GM23338 (cell line): ENCODE data around the gene PTPRR. TPM values are rescaled to one million over a fixed set of nuclear protein-coding genes. Genes with fewer than 3 reads are reported as not detected.

ENCODE experiments used
- ATAC-seq: fragments of 200-7000 bp; cut with Tn5 transposase; 3 replicates; pipeline ENCODE4 v1.9.1; 2020
- DNase-seq: peaks from one replicate; pipeline ENCODE4 v3.0.0-alpha.2; 2015; ENCODE audit warnings: low spot score
- H2AFZ ChIP-seq: fragments of 200-600 bp; sonication (generic); 2 replicates; pipeline ENCODE4 v1.8.0; 2016; ENCODE audit warnings: antibody characterized with exemption, mild to moderate bottlenecking, moderate library complexity
- H3F3A ChIP-seq: fragments of 200-600 bp; sonication (generic); replicated peaks from 2 replicates; pipeline ENCODE4 v1.8.0; 2017; ENCODE audit warnings: antibody characterized with exemption, mixed run types, low read depth
- H3K27ac ChIP-seq: fragments of 200-600 bp; sonication (generic); 2 replicates; pipeline ENCODE4 v1.6.1; 2016; ENCODE audit warnings: low read depth
- H3K27me3 ChIP-seq: fragments of 200-600 bp; sonication (generic); 2 replicates; pipeline ENCODE4 v1.8.0; 2016; ENCODE audit warnings: mild to moderate bottlenecking, mixed run types, moderate library complexity; ENCODE audit not compliant: insufficient read depth
- H3K36me3 ChIP-seq: fragments of 200-600 bp; sonication (generic); 2 replicates; pipeline ENCODE4 v1.8.0; 2016; ENCODE audit warnings: mild to moderate bottlenecking; ENCODE audit not compliant: insufficient read depth
- H3K4me1 ChIP-seq: fragments of 200-600 bp; sonication (generic); 2 replicates; pipeline ENCODE4 v1.8.0; 2016; ENCODE audit warnings: mild to moderate bottlenecking, moderate library complexity; ENCODE audit not compliant: insufficient read depth
- H3K4me2 ChIP-seq: fragments of 200-600 bp; sonication (generic); 2 replicates; pipeline ENCODE4 v1.7.1; 2017; ENCODE audit warnings: mixed run types
- H3K4me3 ChIP-seq: fragments of 200-600 bp; sonication (generic); 2 replicates; pipeline ENCODE4 v1.6.1; 2016; ENCODE audit warnings: mixed run types
- H3K79me2 ChIP-seq: fragments of 200-600 bp; sonication (generic); replicated peaks from 2 replicates; pipeline ENCODE4 v1.8.0; 2017; ENCODE audit warnings: mild to moderate bottlenecking; ENCODE audit not compliant: insufficient read depth
- H3K9me2 ChIP-seq: fragments of 200-600 bp; sonication (generic); 2 replicates; pipeline ENCODE4 v1.8.0; 2017; ENCODE audit not compliant: insufficient read depth
- H4K20me1 ChIP-seq: fragments of 200-600 bp; sonication (generic); replicated peaks from 2 replicates; pipeline ENCODE4 v1.8.0; 2017; ENCODE audit warnings: mild to moderate bottlenecking; ENCODE audit not compliant: insufficient read depth
- H3K27ac Mint-ChIP-seq: 2 replicates; pipeline ENCODE4 v1.8.0; 2020; ENCODE audit warnings: inconsistent platforms, mild to moderate bottlenecking, moderate library complexity, mixed read lengths
- H3K27me3 Mint-ChIP-seq: 3 replicates; pipeline ENCODE4 v1.8.0; 2022; ENCODE audit warnings: low read depth, mild to moderate bottlenecking, moderate library complexity, mixed read lengths, inconsistent platforms; ENCODE audit not compliant: insufficient read depth, poor library complexity
- H3K36me3 Mint-ChIP-seq: 3 replicates; pipeline ENCODE4 v1.8.0; 2021; ENCODE audit warnings: low read depth, mild to moderate bottlenecking, inconsistent platforms, moderate library complexity, mixed read lengths
- H3K4me1 Mint-ChIP-seq: 3 replicates; pipeline ENCODE4 v1.8.0; 2020; ENCODE audit warnings: mild to moderate bottlenecking, inconsistent platforms, mixed read lengths
- H3K4me3 Mint-ChIP-seq: 3 replicates; pipeline ENCODE4 v1.8.0; 2021; ENCODE audit warnings: moderate library complexity, mild to moderate bottlenecking, inconsistent platforms, mixed read lengths
- H3K9me3 Mint-ChIP-seq: 3 replicates; pipeline ENCODE4 v1.8.0; 2020; ENCODE audit warnings: moderate library complexity, mild to moderate bottlenecking, inconsistent platforms, mixed read lengths
- CREB1 ChIP-seq: fragments of 250-450 bp; sonication (Bioruptor Pico); IDR thresholded peaks from 2 replicates; pipeline ENCODE4 v1.5.0; 2020; ENCODE audit warnings: low read depth, mild to moderate bottlenecking, moderate library complexity
- ETS1 ChIP-seq: IDR thresholded peaks from 2 replicates; pipeline ENCODE4 v1.6.1; 2016; ENCODE audit warnings: antibody characterized with exemption
- NANOG ChIP-seq: IDR thresholded peaks from 2 replicates; pipeline ENCODE4 v1.6.1; 2016; ENCODE audit warnings: antibody characterized with exemption, borderline replicate concordance
- POLR2AphosphoS5 ChIP-seq: IDR thresholded peaks from 2 replicates; pipeline ENCODE4 v1.6.1; 2016; ENCODE audit warnings: antibody characterized with exemption, low read depth
- REST ChIP-seq: IDR thresholded peaks from one replicate; pipeline ENCODE4 v1.6.1; 2018; ENCODE audit warnings: antibody characterized with exemption; ENCODE audit not compliant: unreplicated experiment
- ZNF114 ChIP-seq: fragments of 250-450 bp; sonication (Bioruptor Pico); IDR thresholded peaks from 2 replicates; pipeline ENCODE4 v1.5.0; 2020; ENCODE audit warnings: mild to moderate bottlenecking, moderate library complexity
- ZNF331 ChIP-seq: fragments of 250-450 bp; sonication (Bioruptor Pico); IDR thresholded peaks from 2 replicates; pipeline ENCODE4 v1.5.0; 2020; ENCODE audit warnings: low read depth, mild to moderate bottlenecking, moderate library complexity
- polyA plus RNA-seq: library from polyadenylated mRNA; unstranded; fragments of >200 nt; fragmentation: Nextera tagmentation; extraction: Ambion mirVana; gene quantifications from 2 replicates; pipeline ENCODE4 v1.2.1, GENCODE V29; 2016
- total RNA-seq: library from RNA; depleted of rRNA; stranded (reverse); fragments of >200 nt; shearing (Covaris generic); gene quantifications from 2 replicates; pipeline ENCODE4 v1.2.3, GENCODE V29; 2014

The PTPRR gene
- total and polyA plus RNA-seq, 2 experiments from 2014 or later: 0.26 to 0.76 TPM

GRCh38 chr12:70928071-70928470 lies 7.5 kb upstream of the PTPRR start:
- DNase-seq (no peak), ATAC-seq (no peak)
- Histone ChIP-seq H3K4me2 (no peak overlapping the region), H3K4me1 (no peaks in the 10 kb centered on the region), H4K20me1 (no peaks in the 10 kb centered on the region), H3K4me3 (no peak overlapping the region), H3K27me3 (no peaks in the 10 kb centered on the region), H2AFZ (no peak overlapping the region), H3F3A (no peaks in the 10 kb centered on the region), H3K27ac (no peak overlapping the region), H3K79me2 (no peaks in the 10 kb centered on the region), H3K9me2 (no peaks in the 10 kb centered on the region), H3K36me3 (no peaks in the 10 kb centered on the region)
- Mint-ChIP-seq H3K4me1 (no peaks in the 10 kb centered on the region), H3K36me3 (no peaks in the 10 kb centered on the region), H3K9me3 (no peaks in the 10 kb centered on the region), H3K4me3 (no peak overlapping the region), H3K27me3 (no peaks in the 10 kb centered on the region), H3K27ac (no peak overlapping the region)
- TF ChIP-seq ZNF114 (CRISPR knock-in tag) (no peak), ETS1 (no peak), ZNF331 (no peak), POLR2AphosphoS5 (no peak)

GRCh38 chr12:70927356-70927755 lies 6.8 kb upstream of the PTPRR start:
- no peak for DNase-seq
- Histone ChIP-seq H3F3A (no peaks in the 10 kb centered on the region), H3K4me3 (no peak overlapping the region), H3K36me3 (no peaks in the 10 kb centered on the region), H3K9me2 (no peaks in the 10 kb centered on the region), H3K27ac (no peak overlapping the region), H2AFZ (no peak overlapping the region), H3K27me3 (no peaks in the 10 kb centered on the region), H3K4me1 (no peaks in the 10 kb centered on the region), H3K79me2 (no peaks in the 10 kb centered on the region), H3K4me2 (no peak overlapping the region), H4K20me1 (no peaks in the 10 kb centered on the region)
- Mint-ChIP-seq H3K4me3 (no peak overlapping the region), H3K27me3 (no peaks in the 10 kb centered on the region), H3K9me3 (no peaks in the 10 kb centered on the region), H3K27ac (no peak overlapping the region), H3K36me3 (no peaks in the 10 kb centered on the region), H3K4me1 (no peaks in the 10 kb centered on the region)
- no peak for TF ChIP-seq REST
- no peak for TF ChIP-seq CREB1
- TF ChIP-seq NANOG: no peak
- no peak for TF ChIP-seq ETS1
- ATAC-seq: no peak
